GM12878 (cell line): ENCODE measurements around the gene TTLL13.

ENCODE experiments used
- ASH2L ChIP-seq: fragments of 300-600, 200-600 bp; sonication (generic); IDR thresholded peaks from 2 replicates; pipeline ENCODE4 v1.6.1; 2017; ENCODE audit warnings: low read depth, mild to moderate bottlenecking, borderline replicate concordance
- CHD1 ChIP-seq: IDR thresholded peaks from 2 replicates; pipeline ENCODE4 v1.6.1; 2012; ENCODE audit warnings: low read depth, low read length, improper control_type of control experiment
- EP300 ChIP-seq, 2 experiments: fragments of 150-350 bp in 1 of 2; IDR thresholded peaks; 2 replicates each; pipeline ENCODE4 v1.6.1; 2011 to 2012; ENCODE audit warnings: low read depth in 2 of 2, low read length in 2 of 2, borderline replicate concordance in 1 of 2, improper control_type of control experiment in 1 of 2, inconsistent platforms in 1 of 2; ENCODE audit not compliant: control insufficient read depth in 1 of 2
- RAD21 ChIP-seq: IDR thresholded peaks from 2 replicates; pipeline ENCODE4 v1.6.1; 2011; ENCODE audit warnings: mild to moderate bottlenecking, low read depth, low read length, moderate library complexity; ENCODE audit not compliant: insufficient read depth
- SIN3A ChIP-seq: IDR thresholded peaks from 2 replicates; pipeline ENCODE4 v1.6.1; 2012; ENCODE audit warnings: low read depth, low read length, improper control_type of control experiment
- TAF1 ChIP-seq: IDR thresholded peaks from 2 replicates; pipeline ENCODE4 v1.6.1; 2011; ENCODE audit warnings: mild to moderate bottlenecking, low read depth, low read length, borderline replicate concordance
- TF ChIP-seq, protein P1 (sequence below), 3 experiments: IDR thresholded peaks in 2 of 3; conservative IDR thresholded peaks in 1 of 3; 2 replicates each; pipeline ENCODE4 v1.5.1; 2011; ENCODE audit warnings: low read depth in 3 of 3, low read length in 3 of 3, mild to moderate bottlenecking in 3 of 3, control low read depth in 2 of 3, moderate library complexity in 2 of 3, inconsistent platforms in 1 of 3, mixed read lengths in 1 of 3; ENCODE audit not compliant: control insufficient read depth in 2 of 3, insufficient read depth in 1 of 3; ENCODE audit errors: extremely low read depth in 1 of 3
- TF ChIP-seq, protein P2 (sequence below): fragments of 450-650 bp; conservative IDR thresholded peaks from 2 replicates; pipeline ENCODE4 v1.6.1; 2017; ENCODE audit warnings: mild to moderate bottlenecking, moderate library complexity

DNA sequence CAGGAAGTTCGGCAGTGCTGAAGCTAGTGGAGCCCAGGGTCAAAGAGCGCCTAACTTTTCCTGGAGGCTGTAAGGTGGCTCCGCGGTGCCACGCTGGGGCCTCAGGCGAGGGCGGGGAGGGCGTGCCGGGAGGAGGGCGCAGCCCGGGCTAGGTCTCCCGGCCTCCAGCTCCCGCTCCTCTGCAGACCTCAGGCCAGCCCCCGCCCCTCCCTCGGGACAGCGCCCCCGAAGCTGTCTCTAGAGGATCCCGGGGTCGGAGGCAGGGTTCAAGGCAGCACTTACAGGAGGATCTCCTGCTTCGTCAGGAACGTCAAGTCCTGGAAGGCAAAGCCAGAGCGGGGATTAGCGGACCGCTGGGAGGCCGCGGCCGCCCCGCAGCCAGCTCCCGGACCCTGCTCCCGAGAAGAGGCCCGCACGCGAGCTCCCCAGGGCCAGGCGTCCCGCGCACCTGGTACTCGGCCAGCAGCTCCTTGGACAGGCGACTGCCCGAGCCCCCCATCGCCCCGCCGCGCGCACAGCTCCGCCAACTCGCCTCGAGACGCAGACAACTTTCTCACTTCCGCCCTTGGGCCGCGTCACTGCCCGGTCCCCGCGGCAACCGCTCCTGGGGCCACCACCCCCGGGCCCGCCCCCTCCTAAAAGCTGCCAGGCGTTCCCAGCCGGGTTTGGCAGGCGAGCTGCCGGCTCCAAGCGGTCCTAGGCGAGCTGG is 15.8 kb upstream of the TTLL13 start, which contains the start of gene CIB1:
- TF ChIP-seq ASH2L, result no peak
- TF ChIP-seq TAF1, result no peak
- peak; percentile 75; the same call in 1 of the 2 replicates for TF ChIP-seq SIN3A
- peak in 1 of 2 experiments; percentile 8; a peak in 1 of 4 replicates for TF ChIP-seq EP300 (IDR thresholded peaks at IDR 0.05; ENCODE audit: borderline replicate concordance in 1 of 2, control insufficient read depth in 1 of 2, low read depth in 2 of 2, low read length in 2 of 2)
- no peak for TF ChIP-seq CHD1
- TF ChIP-seq RAD21, result no peak
- TF ChIP-seq, protein P1, sequence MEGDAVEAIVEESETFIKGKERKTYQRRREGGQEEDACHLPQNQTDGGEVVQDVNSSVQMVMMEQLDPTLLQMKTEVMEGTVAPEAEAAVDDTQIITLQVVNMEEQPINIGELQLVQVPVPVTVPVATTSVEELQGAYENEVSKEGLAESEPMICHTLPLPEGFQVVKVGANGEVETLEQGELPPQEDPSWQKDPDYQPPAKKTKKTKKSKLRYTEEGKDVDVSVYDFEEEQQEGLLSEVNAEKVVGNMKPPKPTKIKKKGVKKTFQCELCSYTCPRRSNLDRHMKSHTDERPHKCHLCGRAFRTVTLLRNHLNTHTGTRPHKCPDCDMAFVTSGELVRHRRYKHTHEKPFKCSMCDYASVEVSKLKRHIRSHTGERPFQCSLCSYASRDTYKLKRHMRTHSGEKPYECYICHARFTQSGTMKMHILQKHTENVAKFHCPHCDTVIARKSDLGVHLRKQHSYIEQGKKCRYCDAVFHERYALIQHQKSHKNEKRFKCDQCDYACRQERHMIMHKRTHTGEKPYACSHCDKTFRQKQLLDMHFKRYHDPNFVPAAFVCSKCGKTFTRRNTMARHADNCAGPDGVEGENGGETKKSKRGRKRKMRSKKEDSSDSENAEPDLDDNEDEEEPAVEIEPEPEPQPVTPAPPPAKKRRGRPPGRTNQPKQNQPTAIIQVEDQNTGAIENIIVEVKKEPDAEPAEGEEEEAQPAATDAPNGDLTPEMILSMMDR (IDR thresholded peaks at IDR 0.05 in 2 of 3, conservative IDR thresholded peaks at IDR 0.05 in 1 of 3; ENCODE audit: control insufficient read depth in 2 of 3, extremely low read depth in 1 of 3, insufficient read depth in 1 of 3, low read depth in 3 of 3, low read length in 3 of 3), result no peak; a peak in 1 of 6 replicates
- TF ChIP-seq, protein P2, sequence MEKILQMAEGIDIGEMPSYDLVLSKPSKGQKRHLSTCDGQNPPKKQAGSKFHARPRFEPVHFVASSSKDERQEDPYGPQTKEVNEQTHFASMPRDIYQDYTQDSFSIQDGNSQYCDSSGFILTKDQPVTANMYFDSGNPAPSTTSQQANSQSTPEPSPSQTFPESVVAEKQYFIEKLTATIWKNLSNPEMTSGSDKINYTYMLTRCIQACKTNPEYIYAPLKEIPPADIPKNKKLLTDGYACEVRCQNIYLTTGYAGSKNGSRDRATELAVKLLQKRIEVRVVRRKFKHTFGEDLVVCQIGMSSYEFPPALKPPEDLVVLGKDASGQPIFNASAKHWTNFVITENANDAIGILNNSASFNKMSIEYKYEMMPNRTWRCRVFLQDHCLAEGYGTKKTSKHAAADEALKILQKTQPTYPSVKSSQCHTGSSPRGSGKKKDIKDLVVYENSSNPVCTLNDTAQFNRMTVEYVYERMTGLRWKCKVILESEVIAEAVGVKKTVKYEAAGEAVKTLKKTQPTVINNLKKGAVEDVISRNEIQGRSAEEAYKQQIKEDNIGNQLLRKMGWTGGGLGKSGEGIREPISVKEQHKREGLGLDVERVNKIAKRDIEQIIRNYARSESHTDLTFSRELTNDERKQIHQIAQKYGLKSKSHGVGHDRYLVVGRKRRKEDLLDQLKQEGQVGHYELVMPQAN, result peak; percentile 83
